GM18502 (cell line): ENCODE measurements around the gene POU2F3.

Source experiments
- ATAC-seq: cut with Tn5 transposase; IDR thresholded peaks from one replicate; pipeline ENCODE4 v1.9.1; 2021; ENCODE audit warnings: mild to moderate bottlenecking; ENCODE audit not compliant: unreplicated experiment, poor library complexity

Gene POU2F3

GRCh38 chr11:120239713-120240640 lies at the start of gene POU2F3:
TSS of gene POU2F3 (plus strand) at chr11:120240140. CDS start at chr11:120240344, 204 bp downstream.
- no peak for ATAC-seq

GRCh38 chr11:120191058-120191457 lies 48.9 kb upstream of the POU2F3 start:
- no peak for ATAC-seq

GRCh38 chr11:120192831-120193625 lies 46.9 kb upstream of the POU2F3 start:
- ATAC-seq, result no peak

GRCh38 chr11:120194166-120194565 lies 45.8 kb upstream of the POU2F3 start:
- ATAC-seq, result no peak

GRCh38 chr11:120195601-120196320 lies 44.2 kb upstream of the POU2F3 start:
- no peak for ATAC-seq

GRCh38 chr11:120196826-120197225 lies 43.1 kb upstream of the POU2F3 start:
- no peak for ATAC-seq

- ATAC-seq, result no peak
These were observed 42.6 kb upstream of the POU2F3 start for GRCh38 chr11:120197251-120197891.

GRCh38 chr11:120197977-120198376 lies 42.0 kb upstream of the POU2F3 start:
- ATAC-seq, result no peak

- ATAC-seq, result no peak
These were observed 41.5 kb upstream of the POU2F3 start for GRCh38 chr11:120198403-120198786.

- no peak for ATAC-seq
These were observed 41.0 kb upstream of the POU2F3 start for GRCh38 chr11:120198787-120199469.

GRCh38 chr11:120199613-120200012 lies 40.3 kb upstream of the POU2F3 start:
- ATAC-seq, result no peak

- ATAC-seq, result no peak
These were observed 39.3 kb upstream of the POU2F3 start for GRCh38 chr11:120200677-120201076.

- ATAC-seq, result no peak
These were observed 38.3 kb upstream of the POU2F3 start for GRCh38 chr11:120201653-120202052.

GRCh38 chr11:120203626-120204025 lies 36.3 kb upstream of the POU2F3 start:
- ATAC-seq, result no peak

GRCh38 chr11:120205596-120206161 lies 34.3 kb upstream of the POU2F3 start:
- ATAC-seq, result no peak

GRCh38 chr11:120207512-120207911 lies 32.4 kb upstream of the POU2F3 start:
- no peak for ATAC-seq

- ATAC-seq, result no peak
These were observed 31.9 kb upstream of the POU2F3 start for GRCh38 chr11:120208001-120208441.

GRCh38 chr11:120208777-120209176 lies 31.2 kb upstream of the POU2F3 start:
- no peak for ATAC-seq
